Measurements from ENCODE around the gene SURF2. TPM values are rescaled to one million over a fixed set of nuclear protein-coding genes. Genes with fewer than 3 reads are reported as not detected.

Gene SURF2
- total RNA-seq, 1 donor from 2014 or later: 17.3 TPM

GRCh38 chr9:133405508-133406438 is 49.4 kb downstream of the SURF2 start:
- H3K27ac Mint-ChIP-seq: no peak overlapping the region
- ChIA-PET POLR2A (interaction anchor here (0.6 kb wide), 1 partner anchor 58 kb away, joined by 3 read pairs; the partner anchor contains the start of genes MED22 and RPL7A), CTCF (interaction anchor here (0.8 to 1.4 kb wide), 2 partner anchors 81 to 90 kb away, joined by 4 to 6 read pairs; no protein-coding TSS in a partner anchor)
- peaks cover 6% of the 10 kb centered on the region for H3K4me1 Mint-ChIP-seq
- H3K36me3 Mint-ChIP-seq (ENCODE audit: low read depth): peaks cover 60% of the 10 kb centered on the region
- intact Hi-C loops (cut with micrococcal nuclease): loop anchor here (2.0 kb wide), 2 partner anchors 23 to 73 kb away; partner anchors contain the start of gene SLC2A6
- no peaks in the 10 kb centered on the region for H3K9me3 Mint-ChIP-seq
- TF ChIP-seq CTCF (IDR thresholded peaks at IDR 0.05): no peak
- ATAC-seq (ENCODE audit: low read depth) (no peak), DNase-seq (no peak)
- H3K4me3 Mint-ChIP-seq: no peak overlapping the region
- no peaks in the 10 kb centered on the region for H3K27me3 Mint-ChIP-seq

- peak; percentile 56 for TF ChIP-seq CTCF (IDR thresholded peaks at IDR 0.05)
- Mint-ChIP-seq H3K4me1 (peaks cover 6% of the 10 kb centered on the region), H3K36me3 (ENCODE audit: low read depth) (peaks cover 65% of the 10 kb centered on the region), H3K27ac (peak overlapping the region; percentile 61), H3K4me3 (no peak overlapping the region), H3K9me3 (no peaks in the 10 kb centered on the region), H3K27me3 (no peaks in the 10 kb centered on the region)
- DNase-seq (peak; percentile 71), ATAC-seq (ENCODE audit: low read depth) (peak; percentile 95)
- POLR2A ChIA-PET: no interaction called here
- CTCF ChIA-PET: interaction anchor here (0.8 to 1.4 kb wide), 2 partner anchors 80 to 89 kb away, joined by 4 to 6 read pairs; no protein-coding TSS in a partner anchor
- intact Hi-C loops (cut with micrococcal nuclease): loop anchor here (1.0 to 2.0 kb wide), 3 partner anchors 22 to 80 kb away; partner anchors contain the start of gene SLC2A6
These were observed 50.3 kb downstream of the SURF2 start for GRCh38 chr9:133406480-133407307.

- intact Hi-C loops (cut with micrococcal nuclease): no loop called here
- peaks cover 78% of the 10 kb centered on the region for H3K36me3 Mint-ChIP-seq (ENCODE audit: low read depth)
- H3K27me3 Mint-ChIP-seq: no peaks in the 10 kb centered on the region
- no peak overlapping the region for H3K4me3 Mint-ChIP-seq
- no peak for DNase-seq
- no peak for TF ChIP-seq CTCF (IDR thresholded peaks at IDR 0.05)
- peaks cover 6% of the 10 kb centered on the region for H3K4me1 Mint-ChIP-seq
- CTCF ChIA-PET: no interaction called here
- POLR2A ChIA-PET: interaction anchor here (0.6 kb wide), 1 partner anchor 65 kb away, joined by 7 read pairs; no protein-coding TSS in a partner anchor
- no peak for ATAC-seq (ENCODE audit: low read depth)
- no peaks in the 10 kb centered on the region for H3K9me3 Mint-ChIP-seq
- H3K27ac Mint-ChIP-seq: no peak overlapping the region
These were observed 51.7 kb downstream of the SURF2 start for GRCh38 chr9:133408042-133408441.

Other genes with a start within 250 kb of the SURF2 start
- 21.2 and 29.2 TPM in 2 replicates for gene RALGDS, start 235.3 kb upstream of the SURF2 start, total RNA-seq
- 42.2 and 49.5 TPM in 2 replicates for gene GBGT1, start 192.6 kb upstream of the SURF2 start, total RNA-seq
- gene OBP2B, start 147.3 kb upstream of the SURF2 start, total RNA-seq: not detected in 2 replicates
- not detected in 2 replicates for gene ABO, start 81.3 kb upstream of the SURF2 start, total RNA-seq
- 22.4 and 23.9 TPM in 2 replicates for gene SURF6, start 20.4 kb upstream of the SURF2 start, total RNA-seq
- 40.7 and 45.7 TPM in 2 replicates for gene MED22, start 8.4 kb upstream of the SURF2 start, total RNA-seq
- 3,786 and 4,134 TPM in 2 replicates for gene RPL7A, start 8.3 kb upstream of the SURF2 start, total RNA-seq
- 33.6 and 38.9 TPM in 2 replicates for gene SURF1, start 63 bp upstream of the SURF2 start, total RNA-seq
- gene SURF4, start 19.5 kb downstream of the SURF2 start, total RNA-seq: 57.0 and 58.2 TPM in 2 replicates
- 0.37 and 0.44 TPM in 2 replicates for gene STKLD1, start 19.8 kb downstream of the SURF2 start, total RNA-seq
- 31.6 and 33.3 TPM in 2 replicates for gene REXO4, start 61.5 kb downstream of the SURF2 start, total RNA-seq
- gene ADAMTS13, start 65.8 kb downstream of the SURF2 start, total RNA-seq: 1.9 TPM in 2 replicates
- 13.8 and 15.0 TPM in 2 replicates for gene CACFD1, start 103.4 kb downstream of the SURF2 start, total RNA-seq
- 32.9 and 37.4 TPM in 2 replicates for gene SLC2A6, start 122.5 kb downstream of the SURF2 start, total RNA-seq
- gene MYMK, start 168.4 kb downstream of the SURF2 start, total RNA-seq: not detected in 2 replicates
- gene ADAMTSL2, start 178.2 kb downstream of the SURF2 start, total RNA-seq: not detected in 2 replicates